ENCODE results near the gene EFTUD2. TPM values are rescaled to one million over a fixed set of nuclear protein-coding genes. Genes with fewer than 3 reads are reported as not detected.
"Not testable (repeated sequence)": the region's sequence is repeated elsewhere in the genome, so short reads cannot be mapped to it uniquely, and the experiment has no call there.

Gene EFTUD2
- total RNA-seq, 4 donors from 2014 or later, result 65.0 to 116 (median 81.3) TPM

DNA sequence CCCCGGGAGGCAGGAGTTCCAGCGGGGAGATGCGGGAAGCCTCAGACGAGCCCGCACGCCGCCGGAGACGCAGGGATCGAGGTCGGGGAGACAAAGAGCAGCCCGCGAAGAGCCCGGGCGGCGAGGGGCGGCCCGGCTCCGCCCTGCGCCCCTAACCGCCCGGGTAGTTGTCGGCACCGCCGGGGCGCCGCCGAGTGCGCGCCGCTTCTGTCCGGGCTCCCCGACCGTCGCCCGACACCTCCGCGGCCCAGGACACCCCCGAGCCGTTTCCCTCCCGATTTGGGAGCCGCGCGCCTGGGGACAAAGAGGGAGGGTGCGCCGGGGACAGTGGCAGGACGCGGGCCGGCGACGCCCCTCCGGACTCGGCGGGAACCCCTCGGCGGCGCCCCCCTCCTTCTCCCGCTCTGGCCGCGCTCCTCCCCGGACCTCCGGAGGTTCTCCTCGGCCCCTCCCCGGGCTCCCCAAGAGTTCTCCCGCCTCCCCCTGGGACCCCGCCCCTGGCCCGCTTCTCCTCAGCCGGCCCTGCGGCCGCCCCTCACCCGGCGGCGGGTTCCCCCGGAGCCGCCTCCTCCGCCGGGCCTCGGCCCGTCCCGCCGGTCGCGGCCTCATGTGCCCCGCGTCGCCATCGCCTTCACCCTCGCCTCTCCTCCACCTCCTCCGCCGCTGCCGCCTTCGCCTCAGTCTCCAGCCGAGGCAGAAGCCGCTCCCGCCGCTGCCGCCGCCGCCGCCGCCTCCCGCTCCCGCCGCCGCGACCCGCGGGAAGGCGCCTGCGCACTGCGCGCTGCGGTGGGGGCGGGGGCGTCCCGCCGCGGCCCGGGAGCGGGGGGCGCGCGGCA, 69.5 kb downstream of the EFTUD2 start, which contains the start of gene GJC1:
Gene GJC1, minus strand, starts transcription at position 765 of the 836 bp plus-strand sequence. CDS start 24,470 bp downstream, outside the sequence.
- DNase-seq (no peak), ATAC-seq (no peak)
- H3K27me3 ChIP-seq, result peaks cover 60 to 78% (median 72%) of the 10 kb centered on the region in 3 donors
- intact Hi-C loops (cut with DNase I; ENCODE audit: low total_unique reads), result no loop called here
- in situ Hi-C loops (cut with MboI; ENCODE audit: low sequenced_read_pairs in 4 of 4), result no loop called here
- no peaks in the 10 kb centered on the region for H3K9me3 ChIP-seq
- H3K4me1 ChIP-seq, result peaks cover 0 to 7% of the 10 kb centered on the region in 2 donors
- peak within 1 kb of the TSS; percentile 50 to 66 (median 54) for H3K27ac ChIP-seq
- H3K36me3 ChIP-seq, result no peaks in the 10 kb centered on the region
- H3K4me3 ChIP-seq, result peak within 1 kb of the TSS; percentile 48 to 56 (median 52)
- TF ChIP-seq CTCF (IDR thresholded peaks at IDR 0.05 in 4 of 5, conservative IDR thresholded peaks at IDR 0.05 in 1 of 5) (no peak), POLR2A (IDR thresholded peaks at IDR 0.05) (no peak)

DNA sequence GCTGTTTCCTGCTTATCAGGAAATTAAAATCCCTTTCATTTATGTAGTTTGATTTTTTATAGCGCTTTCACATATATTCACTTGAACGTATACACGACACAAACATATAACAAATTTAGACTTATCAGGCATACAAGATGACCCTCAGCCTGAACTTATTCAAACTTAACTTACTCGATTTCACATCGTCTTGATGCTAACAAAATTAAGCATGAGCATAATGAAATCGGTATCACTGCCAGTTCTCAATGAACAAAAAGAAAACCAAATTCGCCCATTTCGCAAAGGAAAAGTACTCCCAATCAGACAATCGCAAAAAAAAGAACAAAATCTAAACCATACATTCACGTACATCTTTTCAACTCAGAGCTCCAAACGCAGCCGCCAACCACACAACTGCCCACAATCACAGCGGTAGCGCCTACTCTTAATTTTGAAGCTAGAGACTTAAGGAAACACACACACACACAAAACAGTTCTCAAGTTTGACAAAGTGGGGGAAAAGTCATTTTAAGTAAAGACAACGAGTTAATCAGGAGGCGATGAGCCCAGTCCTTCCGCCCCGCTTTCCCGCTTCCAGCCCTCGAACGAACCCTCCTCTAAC, 70.2 kb downstream of the EFTUD2 start:
- peaks cover 0 to 7% of the 10 kb centered on the region in 2 donors for H3K4me1 ChIP-seq
- no peak for ATAC-seq
- H3K36me3 ChIP-seq, result no peaks in the 10 kb centered on the region
- H3K27ac ChIP-seq, result peak overlapping the region; percentile 50 to 66 (median 54)
- DNase-seq, result no peak
- intact Hi-C loops (cut with DNase I; ENCODE audit: low total_unique reads), result no loop called here
- peak overlapping the region; percentile 41 to 56 (median 52) for H3K4me3 ChIP-seq
- peaks cover 60 to 76% (median 74%) of the 10 kb centered on the region in 3 donors for H3K27me3 ChIP-seq
- H3K9me3 ChIP-seq, result no peaks in the 10 kb centered on the region
- TF ChIP-seq CTCF (IDR thresholded peaks at IDR 0.05 in 4 of 5, conservative IDR thresholded peaks at IDR 0.05 in 1 of 5) (no peak), POLR2A (IDR thresholded peaks at IDR 0.05) (no peak)
- in situ Hi-C loops (cut with MboI; ENCODE audit: low sequenced_read_pairs in 4 of 4), result no loop called here

DNA sequence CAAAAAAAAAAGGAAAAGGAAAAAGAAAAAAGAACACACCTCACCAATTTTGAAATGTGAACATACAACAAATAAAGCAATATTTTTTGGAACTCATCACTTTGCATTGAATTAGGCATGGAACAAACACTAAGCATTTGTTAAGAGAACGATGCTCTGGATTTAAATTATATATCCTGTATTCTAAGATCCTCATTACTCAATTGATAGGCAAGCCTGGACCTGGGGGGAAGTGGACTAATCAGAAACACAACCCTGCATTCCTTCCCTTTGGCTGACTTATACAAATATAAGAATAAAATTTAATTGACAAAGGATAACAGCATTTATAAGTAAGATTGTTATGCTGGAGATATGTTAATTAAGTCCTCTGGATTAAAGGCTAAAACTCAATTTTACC, 71.4 kb downstream of the EFTUD2 start:
- peaks cover 60 to 74% (median 65%) of the 10 kb centered on the region in 3 donors for H3K27me3 ChIP-seq
- peaks cover 0 to 7% of the 10 kb centered on the region in 2 donors for H3K4me1 ChIP-seq
- DNase-seq (no peak), ATAC-seq (no peak)
- H3K27ac ChIP-seq, result no peak overlapping the region
- no peaks in the 10 kb centered on the region for H3K9me3 ChIP-seq
- intact Hi-C loops (cut with DNase I; ENCODE audit: low total_unique reads) (no loop called here), in situ Hi-C loops (cut with MboI; ENCODE audit: low sequenced_read_pairs in 4 of 4) (no loop called here)
- peak overlapping the region in 3 of 4 donors; percentile 3 to 52 (median 12) for H3K4me3 ChIP-seq
- no peaks in the 10 kb centered on the region for H3K36me3 ChIP-seq
- no peak for TF ChIP-seq CTCF (IDR thresholded peaks at IDR 0.05 in 4 of 5, conservative IDR thresholded peaks at IDR 0.05 in 1 of 5)
- no peak for TF ChIP-seq POLR2A (IDR thresholded peaks at IDR 0.05)

GRCh38 chr17:44826123-44826790, 73.0 kb downstream of the EFTUD2 start:
- in situ Hi-C loops (cut with MboI; ENCODE audit: low sequenced_read_pairs in 4 of 4), result no loop called here
- Histone ChIP-seq H3K27ac (no peak overlapping the region), H3K9me3 (no peaks in the 10 kb centered on the region), H3K36me3 (no peaks in the 10 kb centered on the region), H3K27me3 (peaks cover 54 to 67% (median 57%) of the 10 kb centered on the region in 3 donors), H3K4me3 (peak overlapping the region in 1 of 4 donors; percentile 52), H3K4me1 (peaks cover 0 to 7% of the 10 kb centered on the region in 2 donors)
- no peak for TF ChIP-seq CTCF (IDR thresholded peaks at IDR 0.05 in 4 of 5, conservative IDR thresholded peaks at IDR 0.05 in 1 of 5)
- no peak for TF ChIP-seq POLR2A (IDR thresholded peaks at IDR 0.05)
- intact Hi-C loops (cut with DNase I; ENCODE audit: low total_unique reads), result no loop called here
- ATAC-seq, result no peak
- no peak for DNase-seq

DNA sequence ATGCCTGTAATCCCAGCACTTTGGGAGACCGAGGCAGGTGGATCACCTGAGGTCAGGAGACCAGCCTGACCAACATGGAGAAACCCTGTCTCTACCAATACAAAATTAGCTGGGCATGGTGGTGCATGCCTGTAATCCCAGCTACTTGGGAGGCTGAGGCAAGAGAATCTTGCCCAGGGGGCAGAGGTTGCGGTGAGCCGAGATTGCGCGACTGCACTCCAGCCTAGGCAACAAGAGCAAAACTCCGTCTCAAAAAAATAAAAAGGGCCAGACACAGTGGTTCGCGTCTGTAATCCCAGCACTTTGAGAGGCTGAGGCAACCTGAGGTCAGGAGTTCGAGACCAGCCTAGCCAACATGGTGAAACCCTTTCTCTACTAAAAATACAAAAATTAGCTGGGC, 74.0 kb downstream of the EFTUD2 start:
- in situ Hi-C loops (cut with MboI; ENCODE audit: low sequenced_read_pairs in 4 of 4); intact Hi-C loops (cut with DNase I; ENCODE audit: low total_unique reads): not testable (repeated sequence)

More for the DNA sequence above, 74.0 kb downstream of the EFTUD2 start:
- not testable (repeated sequence) for H3K4me1 ChIP-seq, H3K36me3 ChIP-seq, H3K4me3 ChIP-seq, DNase-seq, ATAC-seq, H3K9me3 ChIP-seq, H3K27ac ChIP-seq
- H3K27me3 ChIP-seq, result peaks cover 47 to 67% (median 48%) of the 10 kb centered on the region in 3 donors

Data from gastrocnemius medialis (tissue), 4 donors.